Heart left ventricle (tissue), 16 donors: ENCODE data around the gene MUC6. TPM values are rescaled to one million over a fixed set of nuclear protein-coding genes. Genes with fewer than 3 reads are reported as not detected.
A peak's percentile ranks its signal among the peaks of the same experiment; 100 is the strongest.

Experiments used
- ATAC-seq, 4 donors: fragments of 200-7000 bp; cut with Tn5 transposase; one replicate each; pipeline ENCODE4 v1.9.1; 2020 to 2022; ENCODE audit warnings: moderate library complexity in 4 of 4, mild to moderate bottlenecking in 3 of 4, moderate number of reproducible peaks in 1 of 4
- DNase-seq, 5 donors: peaks; one replicate each; pipeline ENCODE4 v3.0.0-alpha.2; 2020
- H3K27ac ChIP-seq, 12 donors: fragments of 200-600 bp; sonication (generic) in 4 of 12; one replicate each; pipeline versions ENCODE4 v1.5.0 to v1.8.0; 2016 to 2022; ENCODE audit warnings: mild to moderate bottlenecking in 2 of 12
- H3K27me3 ChIP-seq, 9 donors: fragments of 200-600 bp; sonication (generic) in 2 of 9; one replicate each; pipeline versions ENCODE4 v1.5.1 to v1.8.0; 2016 to 2022; ENCODE audit warnings: mild to moderate bottlenecking in 3 of 9
- H3K36me3 ChIP-seq, 9 donors: fragments of 200-600 bp; sonication (generic) in 2 of 9; one replicate each; pipeline versions ENCODE4 v1.5.0 to v1.8.0; 2018 to 2022; ENCODE audit warnings: mild to moderate bottlenecking in 2 of 9
- H3K4me1 ChIP-seq, 12 donors: fragments of 200-600 bp; sonication (generic) in 4 of 12; one replicate each; pipeline versions ENCODE4 v1.5.0 to v1.8.0; 2016 to 2022; ENCODE audit warnings: mild to moderate bottlenecking in 3 of 12
- H3K4me3 ChIP-seq, 12 donors: fragments of 200-600 bp; sonication (generic) in 4 of 12; one replicate each; pipeline versions ENCODE4 v1.5.0 to v1.8.0; 2017 to 2022; ENCODE audit warnings: mild to moderate bottlenecking in 9 of 12, moderate library complexity in 4 of 12
- H3K9me3 ChIP-seq, 12 donors: fragments of 200-600 bp; sonication (generic) in 4 of 12; one replicate each; pipeline versions ENCODE4 v1.5.0 to v1.8.0; 2016 to 2022; ENCODE audit warnings: mild to moderate bottlenecking in 1 of 12
- CTCF ChIP-seq, 12 donors: fragments of 200-600 bp; sonication (generic) in 4 of 12; IDR thresholded peaks; one replicate each; pipeline versions ENCODE4 v1.5.0 to v1.8.0; 2018 to 2022; ENCODE audit warnings: antibody characterized with exemption in 12 of 12, mild to moderate bottlenecking in 5 of 12
- POLR2A ChIP-seq, 2 donors: fragments of 450-650 bp; IDR thresholded peaks; one replicate each; pipeline ENCODE4 v1.6.1; 2017; ENCODE audit warnings: antibody characterized with exemption in 2 of 2, mild to moderate bottlenecking in 2 of 2, moderate library complexity in 2 of 2
- WGBS, 4 donors: extraction: QIAGEN DNeasy Blood & Tissue Kit in 2 of 4; methylation state at CpG; one replicate each; pipeline versions ENCODE4 v1.1.5 to v1.1.7; 2013 to 2018; 5-methylcytosine and 5-hydroxymethylcytosine counted together
- intact Hi-C, 10 donors: fragments of 100-400 bp; cut with DNase I; formaldehyde crosslinking; loops; one replicate each; pipeline versions ENCODE4 v1.11.1 to v1.14.2; 2022
- long read RNA-seq, 3 donors: library from polyadenylated mRNA; unstranded; transcript quantifications; one replicate each; pipeline ENCODE4 v2.0.0, GENCODE V29; 2020 to 2021
- polyA plus RNA-seq, 2 donors: library from polyadenylated mRNA; stranded (reverse); fragments of 200-250 nt; gene quantifications; one replicate each; pipeline ENCODE4 v1.2.3, GENCODE V29; 2013
- total RNA-seq, 9 donors: library from RNA; depleted of rRNA in 2 of 9; stranded (reverse); fragments of >200 nt in 2 of 9; fragmentation: NEBNext Ultra II Directional in 3 of 9; extraction: Animal tissue kit (Norgen Biotek cat#: 25700) in 3 of 9; gene quantifications; one replicate each; pipeline versions ENCODE4 v1.1.0 to v1.2.4, GENCODE V29; 2016 to 2023
- donor health status: ischemic (EF 13 %, LVEDD 7.1; RV severe dilation, severe dysfunction).
- donor health status: healthy with polysubstance abuse.
- donor health status: DM: no; HTN: yes; CAD: no.
- donor health status: DM: no; HTN: no; CAD: no.
- donor health status: ischemic (EF 25% LVEDD 6.9; RV normal size, moderate dysfunction).
- donor health status: ischemic (EF 25% LVEDD 5.7; RV mildly dilated, moderate dysfunction).
- donor health status: healthy.
- donor health status: DM: yes; HTN: yes; CAD: no.
- donor health status: ischemic (EF 35%, LVEDD 5.7; RV mildly dilated, moderate dysfunction).
- donor health status: nonischemic (EF 11% LVEDD 7.7; RV severe dilation, severe dysfunction).
- donor health status: DM: yes; HTN: yes; CAD: no.
- donor health status: PGD.
- donor health status: ischemic (EF 29% LVEDD 5.4; RV normal size, mild dysfunction).
- donor health status: nonischemic (EF 23%, LVEDD 6.1; RV moderate dilation, normal function).

The MUC6 gene
- not detected for total RNA-seq
- under 1 TPM; 0.04 to 0.06 TPM for polyA plus RNA-seq
- long read RNA-seq, donor 1, partial matches to known transcripts = 0 of 2 reads
- long read RNA-seq, donor 1, other reads (novel, unspliced or antisense) = 2 of 2 reads
- long read RNA-seq, donor 2 = 0 reads
- long read RNA-seq, donor 3 = 0 reads

GRCh38 chr11:1036303-1036923 lies at the start of gene MUC6:
TSS of gene MUC6 (minus strand) at chr11:1036718. CDS start at chr11:1036655, 63 bp downstream.
- ATAC-seq (no peak), DNase-seq (no peak)
- Histone ChIP-seq H3K4me1 (peaks cover 0 to 4% (median 0%) of the 10 kb centered on the region in 12 donors), H3K36me3 (no peaks in the 10 kb centered on the region), H3K9me3 (no peaks in the 10 kb centered on the region), H3K4me3 (no peak within 1 kb of the TSS), H3K27me3 (peaks cover 0 to 33% (median 12%) of the 10 kb centered on the region in 9 donors), H3K27ac (no peak within 1 kb of the TSS)
- 46 to 63% (median 55%) methylated on average over 11 to 42 of the region's 42 CpGs for WGBS, 4 donors
- TF ChIP-seq POLR2A (IDR thresholded peaks at IDR 0.05) = no peak
- no peak for TF ChIP-seq CTCF (IDR thresholded peaks at IDR 0.05)
- intact Hi-C loops = no loop called here

GRCh38 chr11:1085440-1086170 lies 49.1 kb upstream of the MUC6 start:
- Histone ChIP-seq H3K9me3 (no peaks in the 10 kb centered on the region), H3K27ac (no peak overlapping the region), H3K36me3 (no peaks in the 10 kb centered on the region), H3K4me3 (no peak overlapping the region), H3K27me3 (no peaks in the 10 kb centered on the region), H3K4me1 (no peaks in the 10 kb centered on the region)
- intact Hi-C loops = no loop called here
- 84 to 90% (median 88%) methylated on average over 16 to 26 of the region's 26 CpGs for WGBS, 4 donors
- TF ChIP-seq CTCF (IDR thresholded peaks at IDR 0.05) (no peak), POLR2A (IDR thresholded peaks at IDR 0.05) (no peak)
- no peak for ATAC-seq
- DNase-seq = peak in 2 of 5 donors; percentile 9 to 23

GRCh38 chr11:1084561-1085439 lies 48.3 kb upstream of the MUC6 start:
- peak in 3 of 5 donors; percentile 21 to 61 (median 21) for DNase-seq
- Histone ChIP-seq H3K9me3 (no peaks in the 10 kb centered on the region), H3K4me1 (no peaks in the 10 kb centered on the region), H3K36me3 (no peaks in the 10 kb centered on the region), H3K27ac (no peak overlapping the region), H3K4me3 (no peak overlapping the region), H3K27me3 (no peaks in the 10 kb centered on the region)
- ATAC-seq = no peak
- TF ChIP-seq CTCF (IDR thresholded peaks at IDR 0.05) (no peak), POLR2A (IDR thresholded peaks at IDR 0.05) (no peak)
- intact Hi-C loops = no loop called here
- 71 to 79% (median 77%) methylated on average over 16 to 49 of the region's 49 CpGs for WGBS, 4 donors
